ENCODE data around the gene TFIP11.

The TFIP11 gene

GRCh38 chr22:26536762-26537134 is 24.5 kb upstream of the TFIP11 start:
- H3K27me3 ChIP-seq (ENCODE audit: control insufficient read depth in 1 of 2, insufficient read depth in 1 of 2, low read length in 2 of 2), result no peaks in the 10 kb centered on the region
- H3K4me2 ChIP-seq (ENCODE audit: low read length, poor library complexity, severe bottlenecking), result no peak overlapping the region
- DNase-seq, result no peak
- no peak overlapping the region for H3K4me3 ChIP-seq (ENCODE audit: insufficient read depth in 1 of 2, low read depth in 1 of 2, low read length in 2 of 2)
- no peaks in the 10 kb centered on the region for H3K9me3 ChIP-seq (ENCODE audit: control insufficient read depth, low read length)
- H3K79me1 ChIP-seq (replicated peaks; ENCODE audit: low read length, poor library complexity, severe bottlenecking), result peaks cover 10% of the 10 kb centered on the region
- no peak overlapping the region for H2BK15ac ChIP-seq (ENCODE audit: low read depth, poor library complexity, severe bottlenecking)
- no peak overlapping the region for H4K91ac ChIP-seq (ENCODE audit: low read length)
- H3K4me1 ChIP-seq (ENCODE audit: control insufficient read depth, insufficient read depth, low read depth, low read length), result peaks cover 3% of the 10 kb centered on the region
- no peak overlapping the region for H4K8ac ChIP-seq (ENCODE audit: low read length)
- no peak overlapping the region for H2BK5ac ChIP-seq (ENCODE audit: low read depth, low read length, poor library complexity, severe bottlenecking)
- WGBS, result 100% methylated on average over 3 of the region's 3 CpGs
- H3K4ac ChIP-seq (ENCODE audit: low read depth in 1 of 2, low read length in 2 of 2), result no peak overlapping the region
- H2BK120ac ChIP-seq (ENCODE audit: low read depth, low read length), result no peak overlapping the region
- no peak overlapping the region for H3K9ac ChIP-seq (ENCODE audit: low read length)
- no peak overlapping the region for H3K14ac ChIP-seq (ENCODE audit: low read length in 2 of 2)
- no peak overlapping the region for H2BK12ac ChIP-seq (ENCODE audit: low read length in 2 of 2)
- H3K27ac ChIP-seq (ENCODE audit: low read length, poor library complexity, severe bottlenecking), result no peak overlapping the region
- H2AK5ac ChIP-seq (ENCODE audit: low read length, severe bottlenecking), result no peak overlapping the region
- no peak overlapping the region for H2AFZ ChIP-seq (ENCODE audit: low read depth, low read length)
- no peak overlapping the region for H3K18ac ChIP-seq (ENCODE audit: low read depth in 1 of 2, low read length in 2 of 2)
- H3K36me3 ChIP-seq (ENCODE audit: control insufficient read depth in 1 of 2, insufficient read depth in 2 of 2, low read depth in 1 of 2, low read length in 2 of 2), result peaks cover 28 to 38% of the 10 kb centered on the region in 2 experiments
- H3K23ac ChIP-seq (ENCODE audit: low read length in 2 of 2), result no peak overlapping the region

DNA sequence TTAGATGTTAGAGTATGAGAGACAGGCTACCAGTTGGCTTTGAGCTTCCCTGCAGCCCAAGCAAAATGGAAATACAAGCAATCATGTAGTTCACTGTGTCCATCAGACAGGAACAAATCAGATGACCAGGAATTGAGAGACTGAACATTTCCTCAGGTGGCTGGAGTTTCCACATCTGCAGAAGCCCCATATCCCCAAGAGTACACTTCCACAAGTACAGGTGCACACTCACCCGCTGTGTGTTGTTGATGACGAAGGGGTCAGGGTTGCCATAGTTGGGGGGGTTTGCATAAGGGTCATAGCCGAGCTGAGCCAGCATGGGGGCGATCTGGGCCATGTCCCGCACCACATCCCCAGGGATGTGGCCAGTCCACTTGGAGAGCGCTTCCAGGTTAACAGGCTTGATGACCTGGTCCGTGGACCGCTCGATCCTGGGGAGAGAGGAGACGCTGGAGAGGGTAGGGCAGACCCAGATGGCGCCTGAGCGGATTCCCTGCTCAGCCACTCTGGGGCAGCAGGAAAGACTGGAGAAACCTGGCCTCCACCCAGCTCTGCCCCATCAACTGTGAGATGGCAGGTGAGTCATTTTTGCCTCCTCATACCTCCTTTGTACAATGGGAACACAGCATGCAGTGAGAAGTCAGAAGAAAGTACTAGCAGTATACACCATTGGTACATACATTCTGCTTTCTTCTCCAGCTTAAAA is 23.9 kb upstream of the TFIP11 start:
- no peak overlapping the region for H2BK5ac ChIP-seq (ENCODE audit: low read depth, low read length, poor library complexity, severe bottlenecking)
- no peak overlapping the region for H3K4ac ChIP-seq (ENCODE audit: low read depth in 1 of 2, low read length in 2 of 2)
- no peak overlapping the region for H4K91ac ChIP-seq (ENCODE audit: low read length)
- peaks cover 25 to 43% of the 10 kb centered on the region in 2 experiments for H3K36me3 ChIP-seq (ENCODE audit: control insufficient read depth in 1 of 2, insufficient read depth in 2 of 2, low read depth in 1 of 2, low read length in 2 of 2)
- no peak overlapping the region for H2AFZ ChIP-seq (ENCODE audit: low read depth, low read length)
- H3K4me2 ChIP-seq (ENCODE audit: low read length, poor library complexity, severe bottlenecking), result no peak overlapping the region
- no peak overlapping the region for H3K18ac ChIP-seq (ENCODE audit: low read depth in 1 of 2, low read length in 2 of 2)
- no peak overlapping the region for H3K9ac ChIP-seq (ENCODE audit: low read length)
- no peak for DNase-seq
- no peak overlapping the region for H2BK120ac ChIP-seq (ENCODE audit: low read depth, low read length)
- H3K27ac ChIP-seq (ENCODE audit: low read length, poor library complexity, severe bottlenecking), result no peak overlapping the region
- no peak overlapping the region for H3K23ac ChIP-seq (ENCODE audit: low read length in 2 of 2)
- no peak overlapping the region for H4K8ac ChIP-seq (ENCODE audit: low read length)
- peaks cover 5% of the 10 kb centered on the region for H3K79me1 ChIP-seq (replicated peaks; ENCODE audit: low read length, poor library complexity, severe bottlenecking)
- no peak overlapping the region for H2AK5ac ChIP-seq (ENCODE audit: low read length, severe bottlenecking)
- no peaks in the 10 kb centered on the region for H3K27me3 ChIP-seq (ENCODE audit: control insufficient read depth in 1 of 2, insufficient read depth in 1 of 2, low read length in 2 of 2)
- WGBS, result 98% methylated on average over 12 of the region's 12 CpGs
- H3K9me3 ChIP-seq (ENCODE audit: control insufficient read depth, low read length), result no peaks in the 10 kb centered on the region
- H2BK12ac ChIP-seq (ENCODE audit: low read length in 2 of 2), result no peak overlapping the region
- no peak overlapping the region for H3K4me3 ChIP-seq (ENCODE audit: insufficient read depth in 1 of 2, low read depth in 1 of 2, low read length in 2 of 2)
- H3K4me1 ChIP-seq (ENCODE audit: control insufficient read depth, insufficient read depth, low read depth, low read length), result peaks cover 2% of the 10 kb centered on the region
- H2BK15ac ChIP-seq (ENCODE audit: low read depth, poor library complexity, severe bottlenecking), result no peak overlapping the region
- no peak overlapping the region for H3K14ac ChIP-seq (ENCODE audit: low read length in 2 of 2)

DNA sequence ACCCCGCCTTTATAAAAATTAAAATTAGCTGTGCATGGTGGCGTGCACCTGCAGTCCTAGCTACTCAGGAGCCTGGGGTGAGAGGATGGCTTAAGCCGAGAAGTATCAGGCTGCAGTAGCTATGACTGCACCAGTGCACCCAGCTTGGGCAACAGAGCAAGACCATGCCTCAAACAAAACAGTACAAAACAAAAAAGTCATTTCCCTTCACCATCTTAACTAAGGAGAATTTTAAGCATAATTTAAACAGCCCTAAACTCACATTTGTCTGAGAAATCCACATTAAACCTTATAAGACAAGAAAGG is 23.3 kb upstream of the TFIP11 start:
- Histone ChIP-seq H3K18ac (ENCODE audit: low read depth in 1 of 2, low read length in 2 of 2) (no peak overlapping the region), H2AFZ (ENCODE audit: low read depth, low read length) (no peak overlapping the region), H3K4me1 (ENCODE audit: control insufficient read depth, insufficient read depth, low read depth, low read length) (no peaks in the 10 kb centered on the region), H2BK5ac (ENCODE audit: low read depth, low read length, poor library complexity, severe bottlenecking) (no peak overlapping the region), H3K4ac (ENCODE audit: low read depth in 1 of 2, low read length in 2 of 2) (no peak overlapping the region), H2BK120ac (ENCODE audit: low read depth, low read length) (no peak overlapping the region), H2AK5ac (ENCODE audit: low read length, severe bottlenecking) (no peak overlapping the region), H3K79me1 (replicated peaks; ENCODE audit: low read length, poor library complexity, severe bottlenecking) (peaks cover 2% of the 10 kb centered on the region), H3K4me3 (ENCODE audit: insufficient read depth in 1 of 2, low read depth in 1 of 2, low read length in 2 of 2) (no peak overlapping the region), H4K91ac (ENCODE audit: low read length) (no peak overlapping the region), H3K9me3 (ENCODE audit: control insufficient read depth, low read length) (no peaks in the 10 kb centered on the region), H3K27ac (ENCODE audit: low read length, poor library complexity, severe bottlenecking) (no peak overlapping the region), H2BK12ac (ENCODE audit: low read length in 2 of 2) (no peak overlapping the region), H3K14ac (ENCODE audit: low read length in 2 of 2) (no peak overlapping the region), H3K23ac (ENCODE audit: low read length in 2 of 2) (no peak overlapping the region), H3K27me3 (ENCODE audit: control insufficient read depth in 1 of 2, insufficient read depth in 1 of 2, low read length in 2 of 2) (no peaks in the 10 kb centered on the region), H4K8ac (ENCODE audit: low read length) (no peak overlapping the region), H3K36me3 (ENCODE audit: control insufficient read depth in 1 of 2, insufficient read depth in 2 of 2, low read depth in 1 of 2, low read length in 2 of 2) (peaks cover 19 to 41% of the 10 kb centered on the region in 2 experiments), H3K9ac (ENCODE audit: low read length) (no peak overlapping the region), H2BK15ac (ENCODE audit: low read depth, poor library complexity, severe bottlenecking) (no peak overlapping the region), H3K4me2 (ENCODE audit: low read length, poor library complexity, severe bottlenecking) (no peak overlapping the region)
- 97% methylated on average over 3 of the region's 3 CpGs for WGBS
- no peak for DNase-seq

DNA sequence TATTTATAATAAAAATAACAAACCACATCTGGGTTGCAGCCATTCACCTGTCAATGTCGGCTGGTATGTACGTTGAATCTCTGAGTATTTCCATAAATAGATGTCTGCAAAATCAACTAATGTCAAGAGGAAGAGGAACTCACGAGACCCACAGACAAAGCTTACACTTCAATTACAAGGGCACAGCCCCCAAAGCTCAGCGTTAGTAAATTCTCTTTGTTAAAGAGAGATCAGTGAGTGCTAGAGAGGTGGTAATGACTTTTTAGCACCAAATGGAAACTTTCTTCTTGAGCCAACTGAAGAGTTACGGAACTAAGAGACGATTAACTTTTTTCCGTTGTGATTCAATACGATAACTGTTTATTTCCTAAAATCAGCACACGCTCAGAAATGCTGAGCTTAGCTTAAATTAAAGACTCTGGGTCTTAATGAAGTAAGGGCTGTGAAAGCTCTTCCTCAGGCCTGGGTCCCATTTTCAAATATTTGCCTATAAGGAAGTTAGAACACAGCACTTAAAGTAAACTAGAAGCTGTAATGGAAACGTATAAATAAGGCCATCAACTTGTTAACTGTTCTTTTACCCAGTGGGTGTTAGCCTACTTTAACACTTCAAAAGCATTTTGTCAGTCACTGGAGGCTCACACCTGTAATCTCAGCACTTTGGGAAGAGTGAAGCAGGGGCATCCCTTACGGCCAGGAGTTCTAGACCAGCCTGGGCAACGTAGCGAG is 22.8 kb upstream of the TFIP11 start:
- Histone ChIP-seq H3K14ac (ENCODE audit: low read length in 2 of 2) (no peak overlapping the region), H2BK5ac (ENCODE audit: low read depth, low read length, poor library complexity, severe bottlenecking) (no peak overlapping the region), H3K36me3 (ENCODE audit: control insufficient read depth in 1 of 2, insufficient read depth in 2 of 2, low read depth in 1 of 2, low read length in 2 of 2) (peaks cover 14 to 39% of the 10 kb centered on the region in 2 experiments), H3K23ac (ENCODE audit: low read length in 2 of 2) (no peak overlapping the region), H3K4me2 (ENCODE audit: low read length, poor library complexity, severe bottlenecking) (no peak overlapping the region), H2BK12ac (ENCODE audit: low read length in 2 of 2) (no peak overlapping the region), H3K27ac (ENCODE audit: low read length, poor library complexity, severe bottlenecking) (no peak overlapping the region), H3K27me3 (ENCODE audit: control insufficient read depth in 1 of 2, insufficient read depth in 1 of 2, low read length in 2 of 2) (no peaks in the 10 kb centered on the region), H3K9me3 (ENCODE audit: control insufficient read depth, low read length) (no peaks in the 10 kb centered on the region), H3K18ac (ENCODE audit: low read depth in 1 of 2, low read length in 2 of 2) (no peak overlapping the region), H3K9ac (ENCODE audit: low read length) (no peak overlapping the region), H3K4me3 (ENCODE audit: insufficient read depth in 1 of 2, low read depth in 1 of 2, low read length in 2 of 2) (no peak overlapping the region), H4K8ac (ENCODE audit: low read length) (no peak overlapping the region), H2BK15ac (ENCODE audit: low read depth, poor library complexity, severe bottlenecking) (no peak overlapping the region), H3K4ac (ENCODE audit: low read depth in 1 of 2, low read length in 2 of 2) (no peak overlapping the region), H4K91ac (ENCODE audit: low read length) (no peak overlapping the region), H3K79me1 (replicated peaks; ENCODE audit: low read length, poor library complexity, severe bottlenecking) (peaks cover 2% of the 10 kb centered on the region), H2BK120ac (ENCODE audit: low read depth, low read length) (no peak overlapping the region), H3K4me1 (ENCODE audit: control insufficient read depth, insufficient read depth, low read depth, low read length) (no peaks in the 10 kb centered on the region), H2AFZ (ENCODE audit: low read depth, low read length) (no peak overlapping the region), H2AK5ac (ENCODE audit: low read length, severe bottlenecking) (no peak overlapping the region)
- WGBS, result 92% methylated on average over 12 of the region's 13 CpGs
- no peak for DNase-seq
